Liver (tissue), 3 donors: ENCODE measurements around the gene ACSS2.

Experiments
- EGR1 ChIP-seq, 2 donors: IDR thresholded peaks; 2 replicates each; pipeline ENCODE4 v1.6.1; 2016 to 2018; ENCODE audit warnings: antibody characterized with exemption in 2 of 2, low read depth in 2 of 2
- FOXA1 ChIP-seq: IDR thresholded peaks from 2 replicates; pipeline ENCODE4 v1.6.1; 2016; ENCODE audit warnings: antibody characterized with exemption
- GABPA ChIP-seq, 2 donors: IDR thresholded peaks in 1 of 2; conservative IDR thresholded peaks in 1 of 2; 2 replicates each; pipeline ENCODE4 v1.6.1; 2016; ENCODE audit warnings: antibody characterized with exemption in 2 of 2, mild to moderate bottlenecking in 1 of 2, moderate library complexity in 1 of 2
- JUND ChIP-seq, 2 donors: IDR thresholded peaks; 2 replicates each; pipeline ENCODE4 v1.6.1; 2016; ENCODE audit warnings: antibody characterized with exemption in 2 of 2
- RAD21 ChIP-seq, 2 donors: IDR thresholded peaks; 2 replicates each; pipeline ENCODE4 v1.6.1; 2016; ENCODE audit warnings: antibody characterized with exemption in 2 of 2, mild to moderate bottlenecking in 2 of 2
- SP1 ChIP-seq: IDR thresholded peaks from 2 replicates; pipeline ENCODE4 v1.6.1; 2018; ENCODE audit warnings: antibody characterized with exemption, mild to moderate bottlenecking
- TAF1 ChIP-seq: conservative IDR thresholded peaks from 2 replicates; pipeline ENCODE4 v1.6.1; 2016; ENCODE audit warnings: antibody characterized with exemption, mild to moderate bottlenecking
- YY1 ChIP-seq: IDR thresholded peaks from 2 replicates; pipeline ENCODE4 v1.6.1; 2016; ENCODE audit warnings: antibody characterized with exemption, mild to moderate bottlenecking
- TF ChIP-seq, protein P1 (sequence below): fragments of 150-350 bp; IDR thresholded peaks from 2 replicates; pipeline ENCODE4 v1.5.1; 2017; ENCODE audit warnings: improper control_type of control experiment, low read depth, low read length; ENCODE audit not compliant: missing input control
- TF ChIP-seq, protein P2 (sequence below): IDR thresholded peaks from 2 replicates; pipeline ENCODE4 v1.6.1; 2016; ENCODE audit warnings: antibody characterized with exemption, mild to moderate bottlenecking
- TF ChIP-seq, protein P3 (sequence below): IDR thresholded peaks from 2 replicates; pipeline ENCODE4 v1.6.1; 2016; ENCODE audit warnings: antibody characterized with exemption
- TF ChIP-seq, protein P4 (sequence below): IDR thresholded peaks from 2 replicates; pipeline ENCODE4 v1.6.1; 2016; ENCODE audit warnings: antibody characterized with exemption
- TF ChIP-seq, protein P5 (sequence below): IDR thresholded peaks from 2 replicates; pipeline ENCODE4 v1.6.1; 2016; ENCODE audit warnings: antibody characterized with exemption
- donor health status: healthy.
- donor health status: healthy.

DNA sequence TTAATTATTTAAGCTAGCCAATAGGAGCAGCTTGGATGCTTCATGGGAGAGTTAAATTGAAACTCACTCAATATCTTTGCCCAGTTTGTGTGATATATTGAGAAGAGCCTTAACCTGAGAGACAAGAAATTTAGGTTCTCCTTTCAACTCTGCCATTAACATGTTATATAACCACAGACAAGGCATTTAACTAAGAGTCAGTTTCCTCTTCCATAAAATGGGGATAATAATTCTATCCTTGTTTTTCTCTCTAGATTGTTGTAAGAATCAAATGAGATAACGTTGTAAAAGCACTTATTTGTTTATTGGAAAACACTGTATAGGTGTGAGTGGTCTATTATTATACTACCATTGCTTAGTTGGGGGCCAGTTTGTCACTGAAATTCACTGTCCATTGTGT lies 7.8 kb downstream of the ACSS2 start:
- TF ChIP-seq, protein P1, sequence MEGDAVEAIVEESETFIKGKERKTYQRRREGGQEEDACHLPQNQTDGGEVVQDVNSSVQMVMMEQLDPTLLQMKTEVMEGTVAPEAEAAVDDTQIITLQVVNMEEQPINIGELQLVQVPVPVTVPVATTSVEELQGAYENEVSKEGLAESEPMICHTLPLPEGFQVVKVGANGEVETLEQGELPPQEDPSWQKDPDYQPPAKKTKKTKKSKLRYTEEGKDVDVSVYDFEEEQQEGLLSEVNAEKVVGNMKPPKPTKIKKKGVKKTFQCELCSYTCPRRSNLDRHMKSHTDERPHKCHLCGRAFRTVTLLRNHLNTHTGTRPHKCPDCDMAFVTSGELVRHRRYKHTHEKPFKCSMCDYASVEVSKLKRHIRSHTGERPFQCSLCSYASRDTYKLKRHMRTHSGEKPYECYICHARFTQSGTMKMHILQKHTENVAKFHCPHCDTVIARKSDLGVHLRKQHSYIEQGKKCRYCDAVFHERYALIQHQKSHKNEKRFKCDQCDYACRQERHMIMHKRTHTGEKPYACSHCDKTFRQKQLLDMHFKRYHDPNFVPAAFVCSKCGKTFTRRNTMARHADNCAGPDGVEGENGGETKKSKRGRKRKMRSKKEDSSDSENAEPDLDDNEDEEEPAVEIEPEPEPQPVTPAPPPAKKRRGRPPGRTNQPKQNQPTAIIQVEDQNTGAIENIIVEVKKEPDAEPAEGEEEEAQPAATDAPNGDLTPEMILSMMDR, result no peak
- TF ChIP-seq JUND (IDR thresholded peaks at IDR 0.05), result no peak
- TF ChIP-seq GABPA (IDR thresholded peaks at IDR 0.05 in 1 of 2, conservative IDR thresholded peaks at IDR 0.05 in 1 of 2), result no peak
- no peak for TF ChIP-seq RAD21 (IDR thresholded peaks at IDR 0.05)
- TF ChIP-seq YY1, result no peak
- TF ChIP-seq SP1, result no peak
- TF ChIP-seq, protein P2, sequence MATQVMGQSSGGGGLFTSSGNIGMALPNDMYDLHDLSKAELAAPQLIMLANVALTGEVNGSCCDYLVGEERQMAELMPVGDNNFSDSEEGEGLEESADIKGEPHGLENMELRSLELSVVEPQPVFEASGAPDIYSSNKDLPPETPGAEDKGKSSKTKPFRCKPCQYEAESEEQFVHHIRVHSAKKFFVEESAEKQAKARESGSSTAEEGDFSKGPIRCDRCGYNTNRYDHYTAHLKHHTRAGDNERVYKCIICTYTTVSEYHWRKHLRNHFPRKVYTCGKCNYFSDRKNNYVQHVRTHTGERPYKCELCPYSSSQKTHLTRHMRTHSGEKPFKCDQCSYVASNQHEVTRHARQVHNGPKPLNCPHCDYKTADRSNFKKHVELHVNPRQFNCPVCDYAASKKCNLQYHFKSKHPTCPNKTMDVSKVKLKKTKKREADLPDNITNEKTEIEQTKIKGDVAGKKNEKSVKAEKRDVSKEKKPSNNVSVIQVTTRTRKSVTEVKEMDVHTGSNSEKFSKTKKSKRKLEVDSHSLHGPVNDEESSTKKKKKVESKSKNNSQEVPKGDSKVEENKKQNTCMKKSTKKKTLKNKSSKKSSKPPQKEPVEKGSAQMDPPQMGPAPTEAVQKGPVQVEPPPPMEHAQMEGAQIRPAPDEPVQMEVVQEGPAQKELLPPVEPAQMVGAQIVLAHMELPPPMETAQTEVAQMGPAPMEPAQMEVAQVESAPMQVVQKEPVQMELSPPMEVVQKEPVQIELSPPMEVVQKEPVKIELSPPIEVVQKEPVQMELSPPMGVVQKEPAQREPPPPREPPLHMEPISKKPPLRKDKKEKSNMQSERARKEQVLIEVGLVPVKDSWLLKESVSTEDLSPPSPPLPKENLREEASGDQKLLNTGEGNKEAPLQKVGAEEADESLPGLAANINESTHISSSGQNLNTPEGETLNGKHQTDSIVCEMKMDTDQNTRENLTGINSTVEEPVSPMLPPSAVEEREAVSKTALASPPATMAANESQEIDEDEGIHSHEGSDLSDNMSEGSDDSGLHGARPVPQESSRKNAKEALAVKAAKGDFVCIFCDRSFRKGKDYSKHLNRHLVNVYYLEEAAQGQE, result no peak
- TF ChIP-seq, protein P3, sequence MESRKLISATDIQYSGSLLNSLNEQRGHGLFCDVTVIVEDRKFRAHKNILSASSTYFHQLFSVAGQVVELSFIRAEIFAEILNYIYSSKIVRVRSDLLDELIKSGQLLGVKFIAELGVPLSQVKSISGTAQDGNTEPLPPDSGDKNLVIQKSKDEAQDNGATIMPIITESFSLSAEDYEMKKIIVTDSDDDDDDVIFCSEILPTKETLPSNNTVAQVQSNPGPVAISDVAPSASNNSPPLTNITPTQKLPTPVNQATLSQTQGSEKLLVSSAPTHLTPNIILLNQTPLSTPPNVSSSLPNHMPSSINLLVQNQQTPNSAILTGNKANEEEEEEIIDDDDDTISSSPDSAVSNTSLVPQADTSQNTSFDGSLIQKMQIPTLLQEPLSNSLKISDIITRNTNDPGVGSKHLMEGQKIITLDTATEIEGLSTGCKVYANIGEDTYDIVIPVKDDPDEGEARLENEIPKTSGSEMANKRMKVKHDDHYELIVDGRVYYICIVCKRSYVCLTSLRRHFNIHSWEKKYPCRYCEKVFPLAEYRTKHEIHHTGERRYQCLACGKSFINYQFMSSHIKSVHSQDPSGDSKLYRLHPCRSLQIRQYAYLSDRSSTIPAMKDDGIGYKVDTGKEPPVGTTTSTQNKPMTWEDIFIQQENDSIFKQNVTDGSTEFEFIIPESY, result no peak
- TF ChIP-seq, protein P4, sequence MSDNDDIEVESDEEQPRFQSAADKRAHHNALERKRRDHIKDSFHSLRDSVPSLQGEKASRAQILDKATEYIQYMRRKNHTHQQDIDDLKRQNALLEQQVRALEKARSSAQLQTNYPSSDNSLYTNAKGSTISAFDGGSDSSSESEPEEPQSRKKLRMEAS, result no peak
- TF ChIP-seq TAF1, result no peak
- TF ChIP-seq, protein P5, sequence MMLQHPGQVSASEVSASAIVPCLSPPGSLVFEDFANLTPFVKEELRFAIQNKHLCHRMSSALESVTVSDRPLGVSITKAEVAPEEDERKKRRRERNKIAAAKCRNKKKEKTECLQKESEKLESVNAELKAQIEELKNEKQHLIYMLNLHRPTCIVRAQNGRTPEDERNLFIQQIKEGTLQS, result no peak
- no peak for TF ChIP-seq EGR1 (IDR thresholded peaks at IDR 0.05; ENCODE audit: low read depth in 2 of 2)
- no peak for TF ChIP-seq FOXA1
